Activated B cell treated with CpG ODN at 0.5 μM for 24 hours (primary cell): ENCODE results near the gene TTC9C. TPM values are rescaled to one million over a fixed set of nuclear protein-coding genes. Genes with fewer than 3 reads are reported as not detected.
"Not testable (repeated sequence)": the region's sequence is repeated elsewhere in the genome, so short reads cannot be mapped to it uniquely, and the experiment has no call there.

Experiments
- ATAC-seq: fragments of 200-7000 bp; cut with Tn5 transposase; one replicate; pipeline ENCODE4 v1.10.0; 2021; ENCODE audit warnings: low read depth, mild to moderate bottlenecking, moderate library complexity
- CTCF ChIA-PET: fragments of 350-600 bp; sonication (Branson Sonifier 250); formaldehyde crosslinking; loops from one replicate; lab custom pipeline; 2021; ENCODE audit warnings: antibody characterized with exemption; lab: Charles Lee
- POLR2A ChIA-PET: fragments of 350-600 bp; sonication (Branson Sonifier 250); formaldehyde crosslinking; loops from one replicate; lab custom pipeline; 2021; ENCODE audit warnings: antibody characterized with exemption; lab: Charles Lee
- DNase-seq: peaks from one replicate; pipeline ENCODE4 v3.0.0; 2022
- H3K27ac Mint-ChIP-seq: one replicate; pipeline ENCODE4 v1.8.0; 2020; ENCODE audit warnings: mixed read lengths
- H3K27me3 Mint-ChIP-seq: one replicate; pipeline ENCODE4 v1.8.0; 2021; ENCODE audit warnings: mixed read lengths
- H3K36me3 Mint-ChIP-seq: one replicate; pipeline ENCODE4 v1.8.0; 2021; ENCODE audit warnings: low read depth, mixed read lengths
- H3K4me1 Mint-ChIP-seq: one replicate; pipeline ENCODE4 v1.8.0; 2021; ENCODE audit warnings: mixed read lengths
- H3K4me3 Mint-ChIP-seq: one replicate; pipeline ENCODE4 v1.8.0; 2020; ENCODE audit warnings: mild to moderate bottlenecking, mixed read lengths
- H3K9me3 Mint-ChIP-seq: one replicate; pipeline ENCODE4 v1.8.0; 2020; ENCODE audit warnings: mixed read lengths
- intact Hi-C: fragments of 100-400 bp; cut with micrococcal nuclease; formaldehyde crosslinking; loops from one replicate; pipeline ENCODE4 v1.15.1; 2024
- total RNA-seq: library from RNA; stranded (reverse); gene quantifications from 2 replicates; pipeline ENCODE4 v1.2.3, GENCODE V29; 2022
- TF ChIP-seq, protein P1 (sequence below): fragments of 200-600 bp; IDR thresholded peaks from one replicate; pipeline ENCODE4 v1.8.0; 2022; ENCODE audit warnings: antibody characterized with exemption, mild to moderate bottlenecking

TTC9C gene
- total RNA-seq, 1 donor from 2014 or later = 44.0 TPM

DNA sequence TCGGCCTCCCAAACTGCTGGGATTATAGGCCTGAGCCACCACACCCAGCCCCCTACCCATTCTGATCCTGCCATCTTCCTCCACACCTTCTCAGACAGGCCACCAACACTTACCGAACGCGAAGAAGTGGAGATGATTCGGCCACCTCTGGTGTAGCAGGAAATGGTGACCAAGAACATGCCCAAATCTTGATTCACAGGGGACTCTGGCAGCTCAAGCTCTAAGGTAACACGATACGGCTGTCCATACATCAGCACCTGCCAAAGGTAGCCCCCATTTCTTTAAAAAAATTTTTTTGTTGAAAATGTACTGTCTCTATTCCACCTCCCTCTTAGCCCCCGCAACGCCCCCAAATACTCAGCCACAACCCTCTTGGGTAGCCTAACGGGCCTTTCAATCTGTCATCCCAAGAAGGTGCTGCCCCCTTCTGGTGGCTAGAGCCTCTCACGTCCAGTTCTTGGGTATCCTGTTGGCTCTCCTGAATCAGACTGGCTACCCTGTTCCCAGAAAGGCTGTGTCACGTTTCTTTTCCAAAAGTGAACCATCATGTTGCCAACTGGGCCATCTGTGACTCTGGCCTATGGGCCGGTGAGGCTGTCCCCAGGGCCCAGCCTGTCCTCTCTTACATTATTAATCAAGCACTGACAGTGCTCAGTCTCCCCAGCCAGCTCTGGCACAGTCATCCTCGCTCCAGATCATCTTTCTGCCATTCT lies 33.7 kb upstream of the TTC9C start:
- no peak overlapping the region for H3K27ac Mint-ChIP-seq
- peaks cover 24% of the 10 kb centered on the region for H3K36me3 Mint-ChIP-seq
- intact Hi-C loops = loop anchor here (1.0 kb wide), 7 partner anchors 13 to 299 kb away; partner anchors contain the start of gene EML3
- POLR2A ChIA-PET = interaction anchor here (0.6 to 1.9 kb wide), 11 partner anchors 10 to 270 kb away, joined by 3 to 8 read pairs (median 5); partner anchors contain the start of genes C11orf98, CSKMT, INTS5 and LBHD1
- CTCF ChIA-PET = interaction anchor here (0.6 to 4.7 kb wide), 19 partner anchors 8 to 301 kb away, joined by 3 to 37 read pairs (median 5); partner anchors contain the start of genes B3GAT3, C11orf98, CSKMT and EEF1G
- peak; percentile 55 for DNase-seq
- no peaks in the 10 kb centered on the region for H3K27me3 Mint-ChIP-seq
- H3K4me3 Mint-ChIP-seq = no peak overlapping the region
- TF ChIP-seq, protein P1, sequence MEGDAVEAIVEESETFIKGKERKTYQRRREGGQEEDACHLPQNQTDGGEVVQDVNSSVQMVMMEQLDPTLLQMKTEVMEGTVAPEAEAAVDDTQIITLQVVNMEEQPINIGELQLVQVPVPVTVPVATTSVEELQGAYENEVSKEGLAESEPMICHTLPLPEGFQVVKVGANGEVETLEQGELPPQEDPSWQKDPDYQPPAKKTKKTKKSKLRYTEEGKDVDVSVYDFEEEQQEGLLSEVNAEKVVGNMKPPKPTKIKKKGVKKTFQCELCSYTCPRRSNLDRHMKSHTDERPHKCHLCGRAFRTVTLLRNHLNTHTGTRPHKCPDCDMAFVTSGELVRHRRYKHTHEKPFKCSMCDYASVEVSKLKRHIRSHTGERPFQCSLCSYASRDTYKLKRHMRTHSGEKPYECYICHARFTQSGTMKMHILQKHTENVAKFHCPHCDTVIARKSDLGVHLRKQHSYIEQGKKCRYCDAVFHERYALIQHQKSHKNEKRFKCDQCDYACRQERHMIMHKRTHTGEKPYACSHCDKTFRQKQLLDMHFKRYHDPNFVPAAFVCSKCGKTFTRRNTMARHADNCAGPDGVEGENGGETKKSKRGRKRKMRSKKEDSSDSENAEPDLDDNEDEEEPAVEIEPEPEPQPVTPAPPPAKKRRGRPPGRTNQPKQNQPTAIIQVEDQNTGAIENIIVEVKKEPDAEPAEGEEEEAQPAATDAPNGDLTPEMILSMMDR = no peak
- ATAC-seq = peak; percentile 88
- H3K4me1 Mint-ChIP-seq = peaks cover 5% of the 10 kb centered on the region
- no peaks in the 10 kb centered on the region for H3K9me3 Mint-ChIP-seq

DNA sequence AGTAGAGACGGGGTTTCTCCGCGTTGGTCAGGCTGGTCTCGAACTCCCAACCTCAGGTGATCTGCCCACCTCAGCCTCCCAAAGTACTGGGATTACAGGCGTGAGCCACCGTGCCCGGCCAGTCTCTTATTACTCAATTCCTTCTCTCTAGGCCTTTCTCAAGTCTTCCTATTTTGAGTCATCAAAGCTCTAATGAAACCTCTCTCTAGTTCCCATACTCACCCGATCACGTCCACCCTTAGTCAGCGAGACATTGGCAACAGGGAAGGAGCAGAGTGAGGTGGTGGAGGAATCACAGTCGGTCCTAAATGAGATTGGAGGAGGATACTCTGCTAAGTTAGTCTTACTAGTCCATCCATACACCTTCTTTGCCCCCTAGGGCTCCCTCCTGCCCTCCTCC lies 26.0 kb upstream of the TTC9C start:
- POLR2A ChIA-PET = interaction anchor here (1.3 kb wide), 1 partner anchor 30 kb away, joined by 6 read pairs; the partner anchor contains the start of genes LBHD1 and UQCC3
- CTCF ChIA-PET = interaction anchor here (1.4 kb wide), 1 partner anchor 9 kb away, joined by 8 read pairs; no protein-coding TSS in a partner anchor
- Mint-ChIP-seq H3K4me3 (no peak overlapping the region), H3K9me3 (no peaks in the 10 kb centered on the region), H3K4me1 (peaks cover 20% of the 10 kb centered on the region), H3K27me3 (no peaks in the 10 kb centered on the region), H3K36me3 (peaks cover 9% of the 10 kb centered on the region), H3K27ac (no peak overlapping the region)
- no peak for ATAC-seq
- DNase-seq = no peak
- intact Hi-C loops = no loop called here
- TF ChIP-seq, protein P1 = no peak

DNA sequence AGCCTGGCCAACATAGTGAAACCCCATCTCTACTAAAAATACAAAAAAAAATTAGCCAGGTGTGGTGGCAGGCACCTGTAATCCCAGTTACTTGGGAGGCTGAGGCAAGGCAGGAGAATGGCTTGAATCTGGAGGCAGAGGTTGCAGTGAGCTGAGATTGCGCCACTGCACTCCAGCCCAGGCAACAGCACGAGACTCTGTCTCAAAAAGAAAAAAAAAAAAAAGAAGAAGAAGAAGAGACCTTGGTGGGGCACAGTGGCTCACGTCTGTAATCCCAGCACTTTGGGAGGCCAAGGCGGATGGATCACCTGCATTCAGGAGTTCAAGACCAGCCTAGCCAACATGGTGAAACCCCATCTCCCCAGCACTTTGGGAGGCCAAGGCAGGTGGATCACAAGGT lies 24.4 kb upstream of the TTC9C start:
- intact Hi-C loops, H3K27ac Mint-ChIP-seq, DNase-seq, ATAC-seq, H3K27me3 Mint-ChIP-seq, H3K36me3 Mint-ChIP-seq, H3K9me3 Mint-ChIP-seq, H3K4me3 Mint-ChIP-seq: not testable (repeated sequence)
- ChIA-PET CTCF (interaction anchor here (0.6 kb wide), 1 partner anchor 161 kb away, joined by 4 read pairs; no protein-coding TSS in a partner anchor), POLR2A (interaction anchor here (0.6 to 6.4 kb wide), 4 partner anchors 32 to 163 kb away, joined by 3 to 67 read pairs (median 4); partner anchors contain the start of genes UQCC3 and ZBTB3)
- peaks cover 37% of the 10 kb centered on the region for H3K4me1 Mint-ChIP-seq

DNA sequence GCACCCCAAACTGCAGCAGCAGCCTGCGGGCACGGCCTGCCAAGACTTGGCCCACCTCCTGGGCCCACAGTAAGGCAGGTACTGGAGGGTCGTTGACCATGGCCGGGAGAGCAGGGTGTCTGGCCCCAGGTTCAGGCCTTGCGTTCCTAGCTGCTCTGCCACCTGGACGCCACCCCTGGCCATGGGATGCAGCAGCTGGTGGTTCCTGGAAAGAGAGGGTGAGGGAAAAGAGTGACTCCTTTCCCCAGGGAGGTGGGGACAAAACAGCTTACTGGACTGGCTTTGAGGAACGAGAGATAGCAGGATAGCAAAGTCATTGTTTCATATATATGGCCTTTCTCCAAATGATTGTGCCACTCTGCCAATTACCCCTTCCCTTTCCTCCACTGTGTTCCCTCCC lies 22.9 kb upstream of the TTC9C start:
- POLR2A ChIA-PET = interaction anchor here (0.9 to 8.0 kb wide), 16 partner anchors 21 to 175 kb away, joined by 3 to 188 read pairs (median 21); partner anchors contain the start of genes B3GAT3, C11orf98, CSKMT and EEF1G
- Mint-ChIP-seq H3K36me3 (peaks cover 19% of the 10 kb centered on the region), H3K4me3 (peak overlapping the region; percentile 92), H3K4me1 (peaks cover 49% of the 10 kb centered on the region), H3K27me3 (no peaks in the 10 kb centered on the region), H3K9me3 (no peaks in the 10 kb centered on the region), H3K27ac (peak overlapping the region; percentile 86)
- intact Hi-C loops = no loop called here
- ATAC-seq (no peak), DNase-seq (no peak)
- TF ChIP-seq, protein P1 = no peak
- CTCF ChIA-PET = interaction anchor here (1.0 to 1.6 kb wide), 3 partner anchors 11 to 40 kb away, joined by 3 to 6 read pairs (median 5); partner anchors contain the start of genes C11orf98 and CSKMT

DNA sequence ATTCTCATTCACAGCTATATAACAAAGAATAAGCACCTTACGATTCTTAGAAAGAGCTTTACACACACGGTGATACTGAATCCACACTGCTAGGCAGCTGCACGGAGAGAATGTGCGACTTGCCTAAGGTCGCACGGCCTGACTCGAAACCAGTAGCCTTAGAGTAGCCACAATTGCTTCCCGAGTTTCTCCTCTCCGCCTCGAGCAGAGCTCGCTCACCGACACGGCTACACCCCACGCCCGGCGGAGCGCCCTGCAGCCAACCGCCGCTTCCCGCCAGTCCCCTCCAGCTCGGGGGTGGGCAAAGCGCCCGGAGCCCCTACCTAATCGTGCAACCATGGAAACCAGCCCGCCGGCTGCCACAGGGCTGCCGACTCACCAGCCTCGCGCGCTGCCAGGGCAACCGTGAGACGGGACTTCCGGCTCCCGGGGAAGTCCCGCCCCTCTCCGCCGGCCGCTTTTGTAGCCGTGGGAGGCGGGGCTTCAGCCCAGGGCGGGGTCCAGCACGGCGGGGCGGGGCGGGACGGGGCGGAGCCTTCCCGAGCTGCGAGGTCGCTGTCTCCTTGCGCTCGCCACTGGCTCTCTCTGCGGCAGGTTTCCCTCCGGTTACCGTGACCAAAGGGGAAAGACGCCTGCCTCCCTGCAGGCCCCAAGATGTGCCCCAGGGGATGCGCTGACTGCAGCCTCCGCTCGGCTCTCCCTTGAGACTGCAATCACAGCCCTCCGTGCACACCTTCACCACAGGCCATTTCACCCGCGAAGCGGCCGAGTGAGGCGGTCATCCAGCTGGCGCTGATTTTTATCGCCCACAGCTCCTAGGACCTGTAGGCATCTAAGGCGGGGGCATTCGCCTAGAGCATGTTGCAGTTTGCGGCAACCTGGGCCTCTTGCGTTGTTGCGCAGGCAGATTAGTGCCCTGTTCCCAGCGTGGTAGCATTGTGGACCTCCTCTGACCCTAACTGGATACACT lies 22.1 kb upstream of the TTC9C start:
- peak overlapping the region; percentile 99 for H3K27ac Mint-ChIP-seq
- no peaks in the 10 kb centered on the region for H3K27me3 Mint-ChIP-seq
- ATAC-seq (peak; percentile 73), DNase-seq (peak; percentile 90)
- TF ChIP-seq, protein P1 = no peak
- POLR2A ChIA-PET = interaction anchor here (0.6 to 8.0 kb wide), 22 partner anchors 12 to 174 kb away, joined by 3 to 188 read pairs (median 8); partner anchors contain the start of genes B3GAT3, C11orf98, CSKMT and EEF1G
- peaks cover 23% of the 10 kb centered on the region for H3K36me3 Mint-ChIP-seq
- H3K9me3 Mint-ChIP-seq = no peaks in the 10 kb centered on the region
- intact Hi-C loops = loop anchor here (1.0 to 2.0 kb wide), 3 partner anchors 27 to 175 kb away; partner anchors contain the start of genes GANAB and UBXN1
- H3K4me1 Mint-ChIP-seq = peaks cover 49% of the 10 kb centered on the region
- CTCF ChIA-PET = interaction anchor here (1.0 to 1.6 kb wide), 4 partner anchors 12 to 175 kb away, joined by 3 to 6 read pairs (median 4); partner anchors contain the start of genes C11orf98, CSKMT and SLC3A2
- peak overlapping the region; percentile 92 for H3K4me3 Mint-ChIP-seq
